GM10266 (cell line): ENCODE results near the gene GRM4.

Source experiments
- DNase-seq: peaks from one replicate; pipeline ENCODE4 v3.0.0; 2012; ENCODE audit errors: extremely low spot score
- TF ChIP-seq, protein P1 (sequence below): IDR thresholded peaks from 2 replicates; pipeline ENCODE4 v1.5.1; 2012; ENCODE audit warnings: mild to moderate bottlenecking, low read depth; ENCODE audit not compliant: control insufficient read depth, insufficient read depth; ENCODE audit errors: missing control alignments

GRM4 gene

GRCh38 chr6:33983721-33984465 is 162.0 kb downstream of the GRM4 start:
- DNase-seq, result no peak
- TF ChIP-seq, protein P1, sequence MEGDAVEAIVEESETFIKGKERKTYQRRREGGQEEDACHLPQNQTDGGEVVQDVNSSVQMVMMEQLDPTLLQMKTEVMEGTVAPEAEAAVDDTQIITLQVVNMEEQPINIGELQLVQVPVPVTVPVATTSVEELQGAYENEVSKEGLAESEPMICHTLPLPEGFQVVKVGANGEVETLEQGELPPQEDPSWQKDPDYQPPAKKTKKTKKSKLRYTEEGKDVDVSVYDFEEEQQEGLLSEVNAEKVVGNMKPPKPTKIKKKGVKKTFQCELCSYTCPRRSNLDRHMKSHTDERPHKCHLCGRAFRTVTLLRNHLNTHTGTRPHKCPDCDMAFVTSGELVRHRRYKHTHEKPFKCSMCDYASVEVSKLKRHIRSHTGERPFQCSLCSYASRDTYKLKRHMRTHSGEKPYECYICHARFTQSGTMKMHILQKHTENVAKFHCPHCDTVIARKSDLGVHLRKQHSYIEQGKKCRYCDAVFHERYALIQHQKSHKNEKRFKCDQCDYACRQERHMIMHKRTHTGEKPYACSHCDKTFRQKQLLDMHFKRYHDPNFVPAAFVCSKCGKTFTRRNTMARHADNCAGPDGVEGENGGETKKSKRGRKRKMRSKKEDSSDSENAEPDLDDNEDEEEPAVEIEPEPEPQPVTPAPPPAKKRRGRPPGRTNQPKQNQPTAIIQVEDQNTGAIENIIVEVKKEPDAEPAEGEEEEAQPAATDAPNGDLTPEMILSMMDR, result no peak

DNA sequence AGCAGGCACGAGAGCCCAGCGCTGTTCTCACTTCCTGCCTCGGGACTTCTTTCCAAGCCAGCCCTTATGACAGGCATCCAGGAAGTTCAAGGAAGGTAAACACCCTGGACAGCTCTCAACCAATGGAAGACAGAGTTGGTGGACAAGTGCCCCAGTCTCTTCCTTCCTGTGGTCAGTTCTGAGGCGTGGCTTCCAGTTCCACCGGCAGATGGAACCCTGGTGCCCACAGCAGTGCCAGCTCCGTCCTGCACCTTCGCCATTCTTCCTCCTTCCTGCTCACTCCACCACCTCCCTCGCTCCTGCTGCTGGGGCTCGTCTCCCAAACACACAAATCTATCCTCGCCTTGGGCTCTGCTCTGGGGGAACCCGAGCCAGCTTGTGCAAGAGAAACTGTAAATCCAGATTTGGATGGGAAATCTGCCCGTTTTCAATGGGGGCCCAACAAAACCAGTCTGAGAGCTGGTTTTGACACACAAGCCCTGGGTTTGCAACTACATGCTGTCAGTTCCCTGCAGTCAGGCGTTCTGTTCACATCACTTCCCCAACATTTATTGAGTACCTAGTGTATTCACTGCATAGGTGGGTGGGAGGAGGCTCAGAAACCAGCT is 162.7 kb downstream of the GRM4 start:
- no peak for DNase-seq

GRCh38 chr6:33981861-33982260 is 164.0 kb downstream of the GRM4 start:
- TF ChIP-seq, protein P1, result no peak
- no peak for DNase-seq

More for the DNA sequence above, 162.7 kb downstream of the GRM4 start:
- TF ChIP-seq, protein P1, result no peak

GRCh38 chr6:33981421-33981820 is 164.5 kb downstream of the GRM4 start:
- TF ChIP-seq, protein P1, result no peak
- DNase-seq, result no peak

- TF ChIP-seq, protein P1, result no peak
- DNase-seq, result no peak
These were observed 165.4 kb downstream of the GRM4 start for GRCh38 chr6:33980176-33981175.

GRCh38 chr6:33979750-33980149 is 166.1 kb downstream of the GRM4 start:
- TF ChIP-seq, protein P1, result no peak
- DNase-seq, result no peak
